KOPT-K1 (cell line): ENCODE measurements around the gene ADK.
"Not testable (repeated sequence)": the region's sequence is repeated elsewhere in the genome, so short reads cannot be mapped to it uniquely, and the experiment has no call there.

Source experiments
- H3K27ac ChIP-seq: fragments of 200-600 bp; sonication (generic); 2 replicates; pipeline ENCODE4 v1.5.1; 2016; ENCODE audit warnings: antibody characterized with exemption, mild to moderate bottlenecking, low read depth, low read length; ENCODE audit not compliant: poor library complexity, severe bottlenecking
- H3K36me3 ChIP-seq: fragments of 200-600 bp; sonication (generic); 2 replicates; pipeline ENCODE4 v1.5.1; 2017; ENCODE audit warnings: antibody characterized with exemption, mild to moderate bottlenecking, low read length, moderate library complexity; ENCODE audit not compliant: insufficient read depth
- H3K9me3 ChIP-seq: fragments of 200-600 bp; sonication (generic); 2 replicates; pipeline ENCODE4 v1.5.1; 2017; ENCODE audit warnings: antibody characterized with exemption, low read length, mild to moderate bottlenecking; ENCODE audit not compliant: insufficient read depth, poor library complexity, severe bottlenecking

Gene ADK

GRCh38 chr10:74432841-74433594 lies 282.0 kb downstream of the ADK start:
- H3K27ac ChIP-seq, result no peak overlapping the region

GRCh38 chr10:74433595-74433956 lies 282.6 kb downstream of the ADK start:
- H3K27ac ChIP-seq, result no peak overlapping the region
- H3K36me3 ChIP-seq, result no peaks in the 10 kb centered on the region
- H3K9me3 ChIP-seq, result no peaks in the 10 kb centered on the region

More at GRCh38 chr10:74432841-74433594, 282.0 kb downstream of the ADK start:
- Histone ChIP-seq H3K36me3 (no peaks in the 10 kb centered on the region), H3K9me3 (no peaks in the 10 kb centered on the region)

- Histone ChIP-seq H3K9me3 (no peaks in the 10 kb centered on the region), H3K27ac (no peak overlapping the region), H3K36me3 (no peaks in the 10 kb centered on the region)
Observed at GRCh38 chr10:74433993-74434392, 283.0 kb downstream of the ADK start.

- no peaks in the 10 kb centered on the region for H3K9me3 ChIP-seq
- H3K27ac ChIP-seq, result no peak overlapping the region
- H3K36me3 ChIP-seq, result no peaks in the 10 kb centered on the region
Observed at GRCh38 chr10:74434547-74434946, 283.5 kb downstream of the ADK start.

- Histone ChIP-seq H3K36me3 (no peaks in the 10 kb centered on the region), H3K27ac (no peak overlapping the region), H3K9me3 (no peaks in the 10 kb centered on the region)
Observed at GRCh38 chr10:74436523-74437170, 285.6 kb downstream of the ADK start.

GRCh38 chr10:74437822-74438221 lies 286.8 kb downstream of the ADK start:
- Histone ChIP-seq H3K27ac (no peak overlapping the region), H3K9me3 (no peaks in the 10 kb centered on the region), H3K36me3 (no peaks in the 10 kb centered on the region)

GRCh38 chr10:74439213-74439612 lies 288.2 kb downstream of the ADK start:
- no peak overlapping the region for H3K27ac ChIP-seq
- H3K36me3 ChIP-seq, result no peaks in the 10 kb centered on the region
- no peaks in the 10 kb centered on the region for H3K9me3 ChIP-seq

- H3K9me3 ChIP-seq, result no peaks in the 10 kb centered on the region
- H3K27ac ChIP-seq, result no peak overlapping the region
- no peaks in the 10 kb centered on the region for H3K36me3 ChIP-seq
Observed at GRCh38 chr10:74445493-74445892, 294.5 kb downstream of the ADK start.

GRCh38 chr10:74450602-74451001 lies 299.6 kb downstream of the ADK start:
- no peaks in the 10 kb centered on the region for H3K9me3 ChIP-seq
- H3K27ac ChIP-seq, result no peak overlapping the region
- H3K36me3 ChIP-seq, result no peaks in the 10 kb centered on the region; the same call in 1 of the 2 replicates

GRCh38 chr10:74451127-74451829 lies 300.3 kb downstream of the ADK start:
- Histone ChIP-seq H3K9me3 (no peaks in the 10 kb centered on the region), H3K27ac (no peak overlapping the region), H3K36me3 (no peaks in the 10 kb centered on the region; the same call in 1 of the 2 replicates)

- H3K36me3 ChIP-seq, result no peaks in the 10 kb centered on the region; the same call in 1 of the 2 replicates
- no peak overlapping the region for H3K27ac ChIP-seq
- no peaks in the 10 kb centered on the region for H3K9me3 ChIP-seq
Observed at GRCh38 chr10:74453169-74453568, 302.1 kb downstream of the ADK start.

- not testable (repeated sequence) for H3K27ac ChIP-seq
Observed at GRCh38 chr10:74457478-74457877, 306.5 kb downstream of the ADK start.

GRCh38 chr10:74460812-74461211 lies 309.8 kb downstream of the ADK start:
- no peak overlapping the region for H3K27ac ChIP-seq
- no peaks in the 10 kb centered on the region for H3K9me3 ChIP-seq
- no peaks in the 10 kb centered on the region for H3K36me3 ChIP-seq

More at GRCh38 chr10:74457478-74457877, 306.5 kb downstream of the ADK start:
- not testable (repeated sequence) for H3K9me3 ChIP-seq, H3K36me3 ChIP-seq

GRCh38 chr10:74474022-74474713 lies 323.1 kb downstream of the ADK start:
- Histone ChIP-seq H3K9me3 (no peaks in the 10 kb centered on the region), H3K36me3 (no peaks in the 10 kb centered on the region), H3K27ac (no peak overlapping the region)

GRCh38 chr10:74476162-74476706 lies 325.2 kb downstream of the ADK start:
- not testable (repeated sequence) for H3K36me3 ChIP-seq, H3K9me3 ChIP-seq, H3K27ac ChIP-seq
